Measurements from ENCODE around the gene KEAP1.

The KEAP1 gene

DNA sequence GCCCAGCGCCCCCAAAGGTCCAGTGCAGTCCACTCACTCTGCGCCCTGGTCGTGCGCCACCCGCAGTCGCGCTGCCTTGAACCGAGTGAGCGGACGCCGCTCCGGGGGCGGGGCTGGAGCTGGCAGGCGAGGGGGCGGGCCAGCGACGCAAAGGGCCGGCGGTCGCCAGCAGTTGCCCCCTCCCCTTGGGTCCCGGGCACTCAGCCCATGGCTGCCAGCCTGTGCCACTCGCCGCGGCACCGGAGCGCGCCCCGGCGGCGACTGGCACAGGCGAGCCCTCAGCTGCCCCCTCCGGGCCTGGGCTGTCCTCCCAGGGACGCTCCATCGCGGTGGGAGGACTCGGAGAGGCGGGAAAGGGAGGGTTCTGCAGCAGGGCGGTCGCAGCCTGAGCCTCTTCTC, 14.2 kb upstream of the KEAP1 start, which contains the start of gene S1PR5:
S1PR5 (minus strand) TSS at position 87 of the 399 bp plus-strand sequence. CDS start 2,436 bp downstream, outside the sequence.
- DNase-seq (ENCODE audit: low spot score) = peak; percentile 45
- in situ Hi-C loops (cut with MboI; ENCODE audit: low sequenced_read_pairs, unreplicated experiment) = no loop called here
- no peak for TF ChIP-seq CTCF (IDR thresholded peaks at IDR 0.05; ENCODE audit: borderline replicate concordance, control extremely low read depth, extremely low read depth, insufficient read depth, missing control alignments)

GRCh38 chr19:10516671-10517286, 13.6 kb upstream of the KEAP1 start:
- DNase-seq (ENCODE audit: low spot score) = peak; percentile 38

GRCh38 chr19:10516064-10516385, 12.9 kb upstream of the KEAP1 start:
- in situ Hi-C loops (cut with MboI; ENCODE audit: low sequenced_read_pairs, unreplicated experiment) = no loop called here
- TF ChIP-seq CTCF (IDR thresholded peaks at IDR 0.05; ENCODE audit: borderline replicate concordance, control extremely low read depth, extremely low read depth, insufficient read depth, missing control alignments) = no peak
- DNase-seq (ENCODE audit: low spot score) = no peak

More at GRCh38 chr19:10516671-10517286, 13.6 kb upstream of the KEAP1 start:
- no peak for TF ChIP-seq CTCF (IDR thresholded peaks at IDR 0.05; ENCODE audit: borderline replicate concordance, control extremely low read depth, extremely low read depth, insufficient read depth, missing control alignments)
- in situ Hi-C loops (cut with MboI; ENCODE audit: low sequenced_read_pairs, unreplicated experiment) = no loop called here

DNA sequence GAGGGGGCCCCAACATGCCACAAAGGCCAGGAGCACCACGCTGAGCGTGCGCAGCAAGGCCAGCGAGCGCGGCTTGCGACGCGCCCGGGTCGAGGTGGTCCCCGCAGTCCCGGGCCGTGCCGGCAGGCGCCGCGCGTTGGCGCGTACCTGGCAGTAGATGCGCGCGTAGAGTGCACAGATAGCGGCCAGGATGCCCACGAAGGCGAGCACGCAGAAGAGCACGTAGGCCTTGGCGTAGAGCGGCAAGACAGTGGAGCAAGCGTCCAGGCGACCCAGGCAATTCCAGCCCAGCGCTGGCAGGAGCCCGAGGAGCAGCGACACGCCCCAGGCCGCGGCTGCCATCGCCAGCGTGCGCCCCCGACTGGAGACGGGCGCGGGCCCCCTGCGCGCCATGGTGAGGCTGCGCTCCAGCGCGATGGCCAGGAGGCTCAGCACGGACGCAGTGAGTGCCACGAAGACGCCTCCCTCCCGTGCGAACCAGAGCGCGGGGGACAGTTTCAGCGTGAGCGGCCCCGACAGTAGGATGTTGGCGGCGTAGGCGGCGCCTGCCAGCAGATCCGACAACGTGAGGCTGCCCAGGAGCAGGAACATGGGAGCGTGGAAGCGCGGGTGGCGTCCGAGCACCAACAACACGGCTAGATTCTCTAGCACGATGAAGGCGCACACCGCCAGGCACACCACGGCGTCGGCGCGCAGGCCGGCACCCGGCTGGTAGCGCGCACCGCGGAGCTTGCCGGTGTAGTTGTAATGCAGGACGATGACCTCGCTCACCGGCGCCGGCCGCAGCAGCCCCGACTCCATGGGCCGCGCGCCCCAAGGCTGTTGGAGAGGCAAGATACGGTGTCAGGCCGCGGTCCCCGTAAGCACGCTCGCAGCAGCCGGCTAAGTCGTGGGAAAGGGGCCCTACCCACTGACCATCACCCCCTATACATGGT, 11.3 kb upstream of the KEAP1 start:
- DNase-seq (ENCODE audit: low spot score) = peak; percentile 46
- in situ Hi-C loops (cut with MboI; ENCODE audit: low sequenced_read_pairs, unreplicated experiment) = no loop called here
- no peak for TF ChIP-seq CTCF (IDR thresholded peaks at IDR 0.05; ENCODE audit: borderline replicate concordance, control extremely low read depth, extremely low read depth, insufficient read depth, missing control alignments)

GRCh38 chr19:10513223-10513622, 10.1 kb upstream of the KEAP1 start:
- DNase-seq (ENCODE audit: low spot score) = no peak
- TF ChIP-seq CTCF (IDR thresholded peaks at IDR 0.05; ENCODE audit: borderline replicate concordance, control extremely low read depth, extremely low read depth, insufficient read depth, missing control alignments) = no peak
- in situ Hi-C loops (cut with MboI; ENCODE audit: low sequenced_read_pairs, unreplicated experiment) = no loop called here

- peak; percentile 58 for TF ChIP-seq CTCF (IDR thresholded peaks at IDR 0.05; ENCODE audit: borderline replicate concordance, control extremely low read depth, extremely low read depth, insufficient read depth, missing control alignments)
- in situ Hi-C loops (cut with MboI; ENCODE audit: low sequenced_read_pairs, unreplicated experiment) = no loop called here
- peak; percentile 85 for DNase-seq (ENCODE audit: low spot score)
Observed at GRCh38 chr19:10510301-10510802, 7.2 kb upstream of the KEAP1 start.

Data from GM13976 (cell line).